ELF-1 (cell line): ENCODE results near the gene PSMD14.
"Not testable (repeated sequence)": the region's sequence is repeated elsewhere in the genome, so short reads cannot be mapped to it uniquely, and the experiment has no call there.

Experiments used
- DNase-seq: peaks from one replicate; pipeline ENCODE4 v3.0.0-alpha.2; 2016; ENCODE audit warnings: low read depth, low spot score

The PSMD14 gene

GRCh38 chr2:161308178-161308955 lies at the start of gene PSMD14:
Gene PSMD14 (plus strand): TSS chr2:161308425. CDS start chr2:161318826, 10,401 bp downstream.
- DNase-seq = peak; percentile 97

GRCh38 chr2:161265874-161266273 lies 42.4 kb upstream of the PSMD14 start:
- DNase-seq = no peak

GRCh38 chr2:161269111-161269510 lies 39.1 kb upstream of the PSMD14 start:
- DNase-seq = no peak

DNA sequence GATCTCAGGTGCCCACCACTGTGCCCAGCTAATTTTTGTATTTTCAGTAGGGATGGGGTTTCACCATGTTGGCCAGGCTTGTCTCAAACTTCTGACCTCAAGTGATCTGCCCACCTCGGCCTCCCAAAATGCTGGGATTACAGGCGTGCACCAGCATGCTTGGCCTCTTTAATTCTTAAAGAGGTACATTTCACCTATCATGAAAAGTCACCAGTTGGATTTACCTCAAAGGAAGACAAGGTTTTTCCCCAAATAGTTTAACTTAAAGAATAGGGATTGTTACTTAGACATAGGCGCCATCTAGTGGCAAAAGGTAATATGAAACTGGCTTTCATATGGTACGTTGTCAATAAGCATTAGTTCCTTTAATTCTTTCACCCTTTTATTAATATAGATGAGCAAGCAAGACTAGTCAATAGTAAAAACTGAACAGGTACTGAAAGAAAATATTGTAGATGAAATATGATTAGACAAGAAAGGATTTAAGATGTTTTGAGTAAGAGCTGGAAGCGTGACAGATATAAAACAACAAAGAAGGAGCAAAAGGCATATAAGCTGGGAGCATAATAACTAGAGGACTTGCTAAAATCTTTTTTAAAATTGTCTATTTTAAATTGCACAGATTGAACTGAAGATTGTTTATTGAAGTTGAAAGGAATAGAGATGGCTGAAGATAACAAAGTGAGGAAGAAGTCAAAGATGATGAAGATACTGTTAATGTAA lies 35.0 kb upstream of the PSMD14 start:
- peak; percentile 23 for DNase-seq

- peak; percentile 56 for DNase-seq
Observed at GRCh38 chr2:161278564-161279229, 29.5 kb upstream of the PSMD14 start.

DNA sequence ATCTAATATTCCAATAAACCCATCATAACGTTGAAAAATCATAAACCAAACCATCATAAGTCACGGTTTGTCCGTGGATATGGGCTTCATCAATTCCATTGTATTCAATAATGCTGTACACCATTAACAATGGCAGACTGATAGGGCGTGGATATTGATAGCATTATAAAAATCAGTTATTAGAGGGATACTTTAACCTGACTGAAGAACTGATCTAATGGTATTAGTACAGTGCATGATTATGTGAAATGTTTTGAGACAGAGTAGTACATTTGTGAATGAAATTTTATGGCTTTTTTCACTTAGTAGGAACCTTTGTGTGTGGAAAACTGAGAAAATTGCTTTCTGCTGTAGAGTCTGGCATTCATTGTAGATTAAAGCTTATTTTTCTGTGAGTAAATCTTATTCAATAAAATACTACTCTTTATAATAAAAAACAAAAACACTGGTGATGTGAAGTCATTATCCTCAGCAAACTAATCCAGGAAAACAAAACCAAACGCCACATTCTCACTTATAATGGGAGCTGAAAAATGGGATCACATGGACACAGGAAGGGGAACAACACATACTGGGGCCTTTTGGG lies 28.9 kb upstream of the PSMD14 start:
- DNase-seq = not testable (repeated sequence)

- peak; percentile 92 for DNase-seq
Observed at GRCh38 chr2:161280906-161281323, 27.3 kb upstream of the PSMD14 start.

DNA sequence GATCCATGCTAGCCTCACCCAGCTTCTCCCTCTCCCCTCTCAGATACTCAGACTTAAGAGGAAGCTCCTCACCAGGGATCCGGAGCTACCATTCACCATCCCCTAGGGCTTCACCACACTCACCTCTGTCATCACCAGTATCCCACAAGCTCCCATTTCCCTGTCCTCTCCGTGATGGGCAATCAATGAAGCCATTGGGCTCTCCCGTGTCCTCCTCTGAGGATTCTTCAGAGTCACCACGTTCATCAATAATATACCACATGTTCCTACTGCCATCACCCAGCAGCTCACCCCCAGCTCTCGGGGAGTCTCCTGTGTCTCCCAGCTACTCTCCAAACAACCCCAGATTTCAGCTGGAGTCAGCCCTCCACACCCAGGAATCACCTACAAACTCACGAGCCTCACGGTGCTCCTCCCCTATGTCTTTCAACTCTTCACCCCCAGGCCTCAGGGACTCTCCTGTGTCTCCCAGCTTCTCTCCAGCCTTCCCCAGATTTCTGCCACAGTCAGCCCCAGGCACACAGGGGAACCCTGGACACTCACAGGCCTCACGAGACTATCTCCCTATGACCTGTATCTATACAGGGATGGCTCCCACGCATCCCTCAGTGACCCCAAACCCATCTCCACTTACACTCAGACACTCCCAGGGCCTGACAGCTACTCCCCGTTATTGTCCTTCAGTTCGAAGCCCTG lies 26.5 kb upstream of the PSMD14 start:
- not testable (repeated sequence) for DNase-seq

DNA sequence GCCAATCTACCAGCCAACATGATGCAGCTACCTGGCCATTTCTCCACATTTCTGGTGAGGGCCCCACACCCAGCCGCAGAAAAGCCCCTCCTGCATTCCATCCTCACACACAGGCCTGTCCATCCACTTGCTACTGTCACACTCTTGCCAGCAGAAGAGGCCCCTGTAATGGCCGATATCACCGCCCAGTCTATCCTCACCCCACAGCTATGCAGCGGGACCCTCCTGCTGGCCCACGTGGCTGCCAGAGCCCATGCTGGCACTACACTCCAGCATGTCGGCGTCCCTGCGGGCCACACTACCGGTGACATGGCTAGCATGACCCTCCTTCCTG lies 25.9 kb upstream of the PSMD14 start:
- DNase-seq = not testable (repeated sequence)

DNA sequence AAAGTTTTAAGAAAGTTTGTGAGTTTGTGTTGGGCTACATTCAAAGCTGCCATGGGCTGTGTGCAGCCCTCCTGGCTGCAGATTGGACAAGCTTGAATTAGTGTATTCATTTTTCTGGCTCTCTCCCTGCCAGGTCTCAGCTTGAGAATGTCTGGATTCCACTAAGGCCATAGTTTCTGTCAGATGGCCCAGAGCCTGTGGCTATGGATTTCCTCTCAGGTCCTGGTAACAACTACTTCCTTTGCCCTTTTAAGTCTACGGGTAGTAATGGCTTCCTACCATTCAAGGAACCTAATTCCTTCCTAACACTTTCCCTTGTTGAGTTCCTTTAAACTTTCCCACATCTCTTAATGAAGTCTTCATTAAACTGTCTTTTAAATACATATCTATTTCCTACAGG lies 24.3 kb upstream of the PSMD14 start:
- DNase-seq = no peak

- DNase-seq = no peak
Observed at GRCh38 chr2:161303535-161304050, 4.6 kb upstream of the PSMD14 start.

DNA sequence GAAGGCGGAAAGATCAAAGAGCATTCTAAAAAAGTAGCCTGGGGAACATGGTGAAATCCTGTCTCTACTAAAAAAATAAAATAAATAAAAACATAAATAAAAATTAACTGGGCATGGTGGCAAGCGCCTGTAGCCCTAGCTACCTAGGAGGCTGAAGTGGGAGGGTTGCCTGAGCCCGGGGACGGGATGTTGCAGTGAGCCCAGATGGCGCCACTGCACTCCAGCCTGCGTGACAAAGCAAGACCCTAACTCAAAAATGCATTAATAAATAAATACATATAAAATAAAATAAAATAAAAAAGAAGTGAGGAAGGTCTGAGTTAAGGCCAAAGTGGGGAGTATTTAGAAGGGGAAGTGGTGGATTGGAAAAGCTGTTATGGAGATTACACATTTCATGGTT lies 1.3 kb upstream of the PSMD14 start:
- peak; percentile 29 for DNase-seq

DNA sequence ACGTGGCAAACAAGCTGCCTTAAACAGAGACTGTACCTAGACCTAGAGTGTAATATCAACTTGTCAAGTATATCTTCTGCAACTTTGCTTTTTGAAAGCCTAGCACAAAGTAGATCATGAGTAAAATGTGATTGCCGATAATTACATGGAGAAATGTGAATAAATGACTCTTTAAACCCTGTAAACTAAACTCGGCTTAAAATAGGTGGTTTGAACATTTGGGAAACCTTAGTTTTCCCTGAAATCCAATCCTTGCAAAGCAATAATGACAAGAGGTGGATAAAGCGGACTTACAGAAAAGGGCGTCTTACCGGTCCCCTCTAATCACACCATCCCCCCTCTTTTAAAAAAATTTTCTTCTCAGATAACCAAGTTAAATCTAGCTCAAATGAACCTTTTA lies 549 bp upstream of the PSMD14 start:
- DNase-seq = no peak

DNA sequence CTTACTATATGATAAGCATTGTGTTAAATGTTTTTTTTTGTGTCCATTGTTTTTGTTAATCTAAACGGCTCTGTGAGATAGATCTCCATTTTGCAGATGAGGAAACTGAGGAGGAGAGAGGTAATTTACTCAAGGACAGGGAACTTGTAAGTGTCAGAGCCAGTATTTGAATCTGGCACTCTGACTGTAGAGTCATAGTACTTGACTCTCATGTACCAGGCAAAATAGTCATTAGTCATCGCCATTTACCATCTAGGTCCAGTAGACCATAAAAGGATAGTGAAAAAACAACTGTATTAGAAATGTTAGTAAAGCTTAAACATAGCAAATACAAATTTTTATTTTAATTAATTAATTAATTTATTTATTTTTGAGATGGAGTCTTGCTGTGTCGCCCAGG lies 4.8 kb downstream of the PSMD14 start:
- no peak for DNase-seq

- no peak for DNase-seq
Observed at GRCh38 chr2:161315380-161315779, 7.2 kb downstream of the PSMD14 start.

DNA sequence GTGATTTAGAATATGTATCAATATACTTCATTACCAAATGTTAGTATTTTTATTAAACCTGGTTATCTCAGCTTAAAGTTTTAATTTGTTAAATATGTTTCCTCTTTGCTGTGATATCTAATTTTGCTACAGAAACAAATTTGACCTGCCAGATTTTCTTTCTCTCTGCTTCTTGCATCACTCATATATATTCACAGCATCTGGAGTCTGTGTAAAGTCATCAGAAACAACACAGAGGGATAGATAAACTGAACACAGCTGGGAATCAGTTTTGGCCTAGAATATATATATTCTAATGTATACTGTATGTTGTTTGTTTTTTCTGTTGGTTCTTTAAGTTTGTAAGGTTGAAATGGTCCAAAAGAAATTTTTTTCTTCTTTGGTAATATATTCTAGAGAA lies 8.5 kb downstream of the PSMD14 start:
- no peak for DNase-seq

- no peak for DNase-seq
Observed at GRCh38 chr2:161321944-161322648, 13.9 kb downstream of the PSMD14 start.

GRCh38 chr2:161324876-161325275 lies 16.7 kb downstream of the PSMD14 start:
- DNase-seq = no peak

- no peak for DNase-seq
Observed at GRCh38 chr2:161327582-161327981, 19.4 kb downstream of the PSMD14 start.

- DNase-seq = no peak
Observed at GRCh38 chr2:161332371-161332967, 24.2 kb downstream of the PSMD14 start.
